Mesenchymal stem cell (in vitro differentiated cells and primary cell): ENCODE results near the gene FLRT2.

Experiments
- DNase-seq: peaks from one replicate; pipeline ENCODE4 v3.0.0-alpha.2; 2013
- H2AFZ ChIP-seq: one replicate; pipeline ENCODE4 v1.6.1; 2013; ENCODE audit warnings: low read depth, mild to moderate bottlenecking, control low read depth, inconsistent platforms, low read length, moderate library complexity
- H2AK5ac ChIP-seq: 2 replicates; pipeline ENCODE4 v1.6.1; 2013; ENCODE audit warnings: low read length, moderate library complexity, mild to moderate bottlenecking, inconsistent platforms; ENCODE audit not compliant: severe bottlenecking
- H2BK120ac ChIP-seq: one replicate; pipeline ENCODE4 v1.6.1; 2013; ENCODE audit warnings: low read depth, mild to moderate bottlenecking, inconsistent platforms, low read length, moderate library complexity
- H2BK12ac ChIP-seq, 2 experiments: one replicate each; pipeline ENCODE4 v1.6.1; 2013; ENCODE audit warnings: inconsistent platforms in 2 of 2, low read length in 2 of 2, mild to moderate bottlenecking in 2 of 2, moderate library complexity in 2 of 2, control low read depth in 1 of 2
- H2BK15ac ChIP-seq: one replicate; pipeline ENCODE4 v1.6.1; 2013; ENCODE audit warnings: mild to moderate bottlenecking, low read depth, inconsistent platforms; ENCODE audit not compliant: poor library complexity, severe bottlenecking
- H2BK5ac ChIP-seq: 2 replicates; pipeline ENCODE4 v1.6.1; 2013; ENCODE audit warnings: low read depth, mild to moderate bottlenecking, low read length, control low read depth, inconsistent platforms; ENCODE audit not compliant: poor library complexity, severe bottlenecking
- H3K14ac ChIP-seq, 2 experiments: one replicate each; pipeline ENCODE4 v1.6.1; 2013; ENCODE audit warnings: inconsistent platforms in 2 of 2, low read length in 2 of 2, control low read depth in 1 of 2, mild to moderate bottlenecking in 1 of 2, moderate library complexity in 1 of 2
- H3K18ac ChIP-seq, 2 experiments: one replicate each; pipeline ENCODE4 v1.6.1; 2013; ENCODE audit warnings: inconsistent platforms in 2 of 2, low read length in 2 of 2, control low read depth in 1 of 2, low read depth in 1 of 2, mild to moderate bottlenecking in 1 of 2
- H3K23ac ChIP-seq, 2 experiments: one replicate each; pipeline ENCODE4 v1.6.1; 2013; ENCODE audit warnings: inconsistent platforms in 2 of 2, low read length in 2 of 2, mild to moderate bottlenecking in 2 of 2, moderate library complexity in 2 of 2, control low read depth in 1 of 2
- H3K27ac ChIP-seq: 2 replicates; pipeline ENCODE4 v1.5.1; 2013; ENCODE audit warnings: mild to moderate bottlenecking, moderate library complexity, low read length, control low read depth, inconsistent platforms; ENCODE audit not compliant: poor library complexity, severe bottlenecking
- H3K27me3 ChIP-seq, 2 experiments: 2 replicates each; pipeline versions ENCODE4 v1.6.1 to v1.7.0; 2013; ENCODE audit warnings: low read length in 2 of 2, mild to moderate bottlenecking in 2 of 2, moderate library complexity in 2 of 2, control low read depth in 1 of 2, inconsistent platforms in 1 of 2; ENCODE audit not compliant: control insufficient read depth in 1 of 2, insufficient read depth in 1 of 2
- H3K36me3 ChIP-seq, 2 experiments: 2 replicates each; pipeline versions ENCODE4 v1.6.1 to v1.7.0; 2013; ENCODE audit warnings: low read length in 2 of 2, control low read depth in 1 of 2, inconsistent platforms in 1 of 2, low read depth in 1 of 2, mild to moderate bottlenecking in 1 of 2; ENCODE audit not compliant: insufficient read depth in 2 of 2, control insufficient read depth in 1 of 2
- H3K4ac ChIP-seq, 2 experiments: one replicate each; pipeline ENCODE4 v1.6.1; 2013; ENCODE audit warnings: inconsistent platforms in 2 of 2, low read length in 2 of 2, mild to moderate bottlenecking in 2 of 2, moderate library complexity in 2 of 2, control low read depth in 1 of 2, low read depth in 1 of 2
- H3K4me1 ChIP-seq: 2 replicates; pipeline ENCODE4 v1.6.1; 2013; ENCODE audit warnings: low read depth, low read length, control low read depth; ENCODE audit not compliant: control insufficient read depth, insufficient read depth
- H3K4me2 ChIP-seq: 2 replicates; pipeline ENCODE4 v1.6.1; 2013; ENCODE audit warnings: low read length, mild to moderate bottlenecking, inconsistent platforms; ENCODE audit not compliant: poor library complexity, severe bottlenecking
- H3K4me3 ChIP-seq, 2 experiments: 2 replicates each; pipeline versions ENCODE4 v1.5.1 to v1.7.0; 2013; ENCODE audit warnings: low read length in 2 of 2, mild to moderate bottlenecking in 2 of 2, control low read depth in 1 of 2, low read depth in 1 of 2; ENCODE audit not compliant: insufficient read depth in 1 of 2
- H3K79me1 ChIP-seq: replicated peaks from 2 replicates; pipeline ENCODE4 v1.6.1; 2013; ENCODE audit warnings: mild to moderate bottlenecking, control low read depth, low read length, inconsistent platforms; ENCODE audit not compliant: poor library complexity, severe bottlenecking
- H3K9ac ChIP-seq: 2 replicates; pipeline ENCODE4 v1.7.0; 2013; ENCODE audit warnings: mild to moderate bottlenecking, low read length, moderate library complexity
- H3K9me3 ChIP-seq: 2 replicates; pipeline ENCODE4 v1.7.0; 2013; ENCODE audit warnings: mild to moderate bottlenecking, low read length; ENCODE audit not compliant: control insufficient read depth
- H4K8ac ChIP-seq: one replicate; pipeline ENCODE4 v1.6.1; 2013; ENCODE audit warnings: inconsistent platforms, mild to moderate bottlenecking, low read length, moderate library complexity
- H4K91ac ChIP-seq: one replicate; pipeline ENCODE4 v1.6.1; 2013; ENCODE audit warnings: mild to moderate bottlenecking, low read length, inconsistent platforms
- WGBS: methylation state at CpG from one replicate; pipeline ENCODE4 v1.1.7; 2013; ENCODE audit warnings: mixed read lengths; 5-methylcytosine and 5-hydroxymethylcytosine counted together

FLRT2 gene

DNA sequence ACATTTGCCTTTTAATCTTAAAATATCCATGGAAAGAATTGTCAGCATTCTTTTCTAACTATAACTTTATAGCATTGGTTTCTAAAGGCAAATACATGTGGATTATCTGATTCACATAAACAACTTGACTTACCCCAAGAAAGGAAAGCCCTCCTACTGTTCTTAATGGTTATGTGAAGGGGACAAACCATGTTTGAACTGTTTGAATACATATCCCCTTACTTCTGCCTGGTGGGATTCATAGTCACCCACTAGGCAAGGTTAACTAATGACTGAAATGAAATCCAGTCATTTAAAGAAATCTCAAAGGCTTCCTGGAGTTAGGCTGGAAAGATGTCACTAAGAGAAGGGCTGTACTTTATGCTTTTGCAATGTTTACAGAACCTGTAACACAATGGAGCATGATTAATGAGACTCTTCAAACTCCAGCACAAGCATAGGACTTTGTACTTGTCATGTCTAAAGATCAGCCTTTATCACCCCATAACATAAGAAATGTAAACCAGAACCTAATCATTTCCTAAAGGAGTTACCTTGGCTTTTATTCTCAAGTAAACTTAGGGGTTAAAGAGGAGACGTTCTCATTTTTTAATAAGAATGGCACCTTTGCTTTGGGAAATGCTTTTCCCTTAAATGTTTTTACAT is 10.2 kb upstream of the FLRT2 start:
- Histone ChIP-seq H3K27me3 (no peaks in the 10 kb centered on the region), H2AFZ (no peak overlapping the region), H3K4me2 (no peak overlapping the region), H4K8ac (no peak overlapping the region), H4K91ac (no peak overlapping the region), H2BK5ac (no peak overlapping the region), H2BK12ac (no peak overlapping the region), H3K4ac (no peak overlapping the region), H3K18ac (no peak overlapping the region), H2AK5ac (no peak overlapping the region), H3K4me3 (no peak overlapping the region), H2BK15ac (no peak overlapping the region), H3K36me3 (no peaks in the 10 kb centered on the region), H3K9me3 (no peaks in the 10 kb centered on the region), H3K4me1 (no peaks in the 10 kb centered on the region), H3K23ac (no peak overlapping the region), H3K79me1 (no peaks in the 10 kb centered on the region), H3K9ac (no peak overlapping the region), H3K14ac (no peak overlapping the region), H2BK120ac (no peak overlapping the region), H3K27ac (no peak overlapping the region)
- DNase-seq = no peak
- no CpG with 5 or more reads among the region's 1 CpG for WGBS

GRCh38 chr14:85520581-85520980 is 9.4 kb upstream of the FLRT2 start:
- Histone ChIP-seq H3K4me3 (no peak overlapping the region), H3K36me3 (no peaks in the 10 kb centered on the region), H2AFZ (no peak overlapping the region), H3K4me2 (no peak overlapping the region), H3K14ac (no peak overlapping the region), H2BK12ac (no peak overlapping the region), H3K4me1 (no peaks in the 10 kb centered on the region), H3K27me3 (no peaks in the 10 kb centered on the region), H3K18ac (peak overlapping the region in 1 of 2 experiments; percentile 34), H3K79me1 (no peaks in the 10 kb centered on the region), H3K9me3 (no peaks in the 10 kb centered on the region), H2BK120ac (no peak overlapping the region), H4K91ac (no peak overlapping the region), H2AK5ac (no peak overlapping the region), H3K4ac (no peak overlapping the region), H4K8ac (no peak overlapping the region), H2BK5ac (no peak overlapping the region), H3K23ac (no peak overlapping the region), H2BK15ac (no peak overlapping the region), H3K27ac (no peak overlapping the region), H3K9ac (no peak overlapping the region)
- DNase-seq = no peak
- WGBS = 48% methylated on average over 4 of the region's 4 CpGs

GRCh38 chr14:85523624-85524023 is 6.3 kb upstream of the FLRT2 start:
- Histone ChIP-seq H4K91ac (no peak overlapping the region), H3K4me2 (no peak overlapping the region), H2BK15ac (no peak overlapping the region), H3K23ac (no peak overlapping the region), H2BK120ac (no peak overlapping the region), H3K27me3 (no peaks in the 10 kb centered on the region), H3K4me3 (no peak overlapping the region), H2AK5ac (no peak overlapping the region), H3K27ac (no peak overlapping the region), H3K9ac (no peak overlapping the region), H3K4me1 (peaks cover 3% of the 10 kb centered on the region), H3K9me3 (no peaks in the 10 kb centered on the region), H2AFZ (no peak overlapping the region), H3K18ac (no peak overlapping the region), H2BK12ac (no peak overlapping the region), H3K36me3 (no peaks in the 10 kb centered on the region), H4K8ac (no peak overlapping the region), H3K14ac (no peak overlapping the region), H3K79me1 (no peaks in the 10 kb centered on the region), H3K4ac (no peak overlapping the region), H2BK5ac (no peak overlapping the region)
- no peak for DNase-seq
- WGBS = no CpG with 5 or more reads among the region's 2 CpGs

DNA sequence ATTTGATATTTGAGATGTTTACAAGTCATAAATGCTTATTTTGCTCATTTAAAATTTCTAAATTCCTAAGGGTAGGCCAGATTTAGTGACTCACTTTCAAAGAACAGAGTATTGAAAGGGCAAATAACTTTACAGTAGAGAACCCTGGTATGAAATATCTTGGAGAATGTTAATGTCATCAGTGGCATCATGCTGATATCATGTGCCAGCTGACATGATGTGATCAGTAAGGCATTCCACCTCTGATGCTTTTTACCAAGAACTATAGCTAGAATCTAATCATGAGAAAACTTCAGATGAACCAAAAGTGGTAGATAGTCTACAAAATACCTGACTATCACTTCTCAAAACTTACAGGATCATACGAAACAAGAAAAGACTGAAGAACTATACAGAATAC is 2.9 kb upstream of the FLRT2 start:
- Histone ChIP-seq H4K91ac (no peak overlapping the region), H2BK120ac (no peak overlapping the region)

More for the DNA sequence above, 2.9 kb upstream of the FLRT2 start:
- peak; percentile 21 for DNase-seq
- WGBS = 100% methylated on average over 1 of the region's 1 CpG
- peak overlapping the region; percentile 63 for H2BK5ac ChIP-seq
- H2AK5ac ChIP-seq = no peak overlapping the region
- H3K36me3 ChIP-seq = no peaks in the 10 kb centered on the region
- no peak overlapping the region for H3K4ac ChIP-seq
- H3K9ac ChIP-seq = peak overlapping the region; percentile 98
- no peak overlapping the region for H3K18ac ChIP-seq
- H3K79me1 ChIP-seq = no peaks in the 10 kb centered on the region
- peak overlapping the region in 1 of 2 experiments; percentile 98 for H3K4me3 ChIP-seq
- no peak overlapping the region for H4K8ac ChIP-seq
- H3K9me3 ChIP-seq = no peaks in the 10 kb centered on the region
- H3K27ac ChIP-seq = peak overlapping the region; percentile 95
- no peak overlapping the region for H3K4me2 ChIP-seq
- no peaks in the 10 kb centered on the region for H3K27me3 ChIP-seq
- no peak overlapping the region for H2AFZ ChIP-seq
- H2BK15ac ChIP-seq = no peak overlapping the region
- H3K23ac ChIP-seq = no peak overlapping the region
- H3K4me1 ChIP-seq = peaks cover 10% of the 10 kb centered on the region
- H3K14ac ChIP-seq = no peak overlapping the region
- H2BK12ac ChIP-seq = no peak overlapping the region
